HuH-7 (cell line): ENCODE results near the gene BEGAIN.
A peak's percentile ranks its signal among the peaks of the same experiment; 100 is the strongest.

Source experiments
- DNase-seq: peaks from one replicate; pipeline ENCODE4 v3.0.0; 2011; ENCODE audit warnings: low spot score

BEGAIN gene

DNA sequence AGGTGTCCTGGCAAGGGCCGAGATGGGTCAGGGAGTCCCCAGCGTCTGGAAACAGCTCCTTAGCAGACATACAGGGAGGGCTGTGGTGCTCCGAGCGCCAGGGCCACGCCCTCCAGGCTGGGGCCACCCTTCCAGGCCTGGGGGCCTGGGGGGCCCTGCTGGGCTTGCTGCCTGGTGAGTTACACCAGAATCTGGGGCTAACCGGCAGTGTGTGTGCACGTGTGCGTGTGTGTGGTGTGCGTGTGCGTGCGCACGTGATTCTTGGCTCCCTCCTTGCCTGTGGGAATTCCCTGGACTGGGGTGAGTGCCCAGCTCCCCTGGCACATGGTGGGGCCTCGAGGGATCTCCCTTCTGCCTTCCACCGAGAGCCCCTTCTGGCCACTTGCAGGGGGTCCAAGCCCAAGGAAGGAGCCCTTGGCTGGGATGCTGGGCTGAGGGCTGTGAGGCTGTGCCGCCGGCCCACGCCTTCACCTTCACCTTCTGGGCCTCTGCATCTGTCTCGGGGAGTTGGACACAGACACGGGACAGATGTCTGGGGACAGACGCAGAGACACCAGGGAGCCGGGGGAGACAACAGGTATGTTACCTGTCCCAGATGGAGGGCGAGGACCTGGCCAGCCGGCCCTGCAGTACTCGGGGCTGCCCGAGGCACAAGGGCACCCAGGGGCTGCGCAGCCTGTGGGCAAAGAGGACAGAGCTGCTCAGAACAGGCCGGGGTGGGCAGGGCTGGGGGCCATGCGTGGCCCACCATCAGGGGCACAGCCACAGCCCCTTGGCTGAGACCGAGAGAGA is 37.2 kb downstream of the BEGAIN start:
- DNase-seq = no peak

DNA sequence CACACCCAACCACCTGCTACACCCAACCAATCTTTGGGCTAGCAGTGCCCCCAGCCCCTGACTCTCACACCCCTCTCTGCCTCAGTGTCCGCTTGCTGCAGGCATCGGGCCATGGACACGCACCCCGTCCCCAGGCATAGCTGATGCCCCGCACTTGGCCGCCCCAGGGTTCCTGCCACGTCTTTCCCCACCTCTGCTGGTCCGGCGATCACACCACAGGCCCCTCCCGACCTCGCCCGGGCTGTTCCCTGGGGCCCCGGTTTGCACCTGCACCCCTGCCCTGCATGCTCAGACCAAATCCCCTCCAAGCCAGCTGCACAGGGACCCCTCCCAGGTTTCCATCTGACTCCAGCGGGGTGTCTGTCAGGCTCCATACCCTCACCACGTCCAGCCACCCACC is 38.3 kb downstream of the BEGAIN start:
- DNase-seq = no peak

DNA sequence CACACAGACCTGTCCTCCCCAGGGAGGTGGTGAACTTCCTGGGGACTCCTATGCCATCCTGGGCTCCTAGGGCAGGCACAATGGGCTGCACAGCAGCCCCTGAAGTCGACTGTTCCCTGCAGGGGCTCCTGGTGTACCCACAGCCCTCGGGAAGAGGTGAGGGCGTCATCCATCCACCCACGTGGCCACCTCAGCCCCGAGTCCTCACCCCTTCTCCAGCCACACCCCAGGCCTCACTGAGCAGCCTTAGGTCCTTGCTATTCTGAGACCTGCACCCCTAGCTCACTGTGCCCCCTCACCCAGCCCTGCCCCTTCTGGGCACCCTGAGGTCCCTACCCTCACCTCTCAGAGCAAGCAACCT is 38.9 kb downstream of the BEGAIN start:
- DNase-seq = no peak

DNA sequence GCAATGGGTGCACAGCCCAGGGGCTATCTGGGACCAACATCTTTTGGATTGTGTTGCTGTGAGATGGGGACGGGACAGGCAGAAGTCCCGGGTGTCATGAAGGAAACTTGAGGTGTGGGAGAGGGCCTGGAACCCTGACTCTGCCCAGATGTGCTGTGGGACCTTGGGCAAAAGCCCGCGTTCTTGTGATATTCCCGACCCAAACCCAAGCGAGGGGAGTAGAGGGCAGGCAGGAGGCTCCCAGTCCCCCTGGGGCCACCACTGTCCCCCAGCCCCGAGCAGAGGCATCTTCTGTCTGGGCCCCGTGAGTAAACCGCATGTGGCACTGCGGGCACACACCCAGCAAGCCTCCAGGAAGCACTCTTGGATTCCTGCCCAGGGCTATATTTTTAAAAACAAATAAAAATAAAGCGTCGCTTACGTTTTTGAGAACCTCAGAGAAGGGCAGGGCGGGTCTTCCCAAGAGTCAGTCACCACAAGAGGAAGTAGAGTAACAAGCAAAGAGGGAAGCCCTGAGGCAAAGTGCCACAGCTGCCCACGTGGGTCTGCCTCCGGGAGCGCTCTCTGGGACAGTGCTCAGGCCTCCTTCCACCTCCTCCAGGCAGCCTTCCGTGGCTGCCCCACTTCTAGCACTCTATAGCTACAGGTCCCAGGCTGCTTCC is 39.5 kb downstream of the BEGAIN start:
- no peak for DNase-seq

DNA sequence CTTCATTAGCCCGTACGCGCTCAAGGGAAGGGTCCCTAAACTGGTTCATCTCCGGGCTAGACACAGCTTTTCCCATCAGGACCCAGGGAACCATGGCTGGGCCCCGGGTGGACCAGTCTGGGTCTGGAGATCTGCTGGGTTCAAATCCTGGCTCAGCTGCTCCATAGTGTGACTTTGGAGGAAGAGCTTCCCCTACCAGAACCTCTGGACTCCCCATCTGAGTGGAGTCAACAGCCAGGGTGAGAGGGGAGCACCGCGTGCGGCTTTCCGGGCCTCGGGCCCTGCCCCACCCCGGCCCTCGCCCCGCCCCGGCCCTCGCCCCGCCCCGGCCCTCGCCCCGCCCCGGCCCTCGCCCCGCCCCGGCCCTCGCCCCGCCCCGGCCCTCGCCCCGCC is 41.2 kb downstream of the BEGAIN start:
- no peak for DNase-seq

DNA sequence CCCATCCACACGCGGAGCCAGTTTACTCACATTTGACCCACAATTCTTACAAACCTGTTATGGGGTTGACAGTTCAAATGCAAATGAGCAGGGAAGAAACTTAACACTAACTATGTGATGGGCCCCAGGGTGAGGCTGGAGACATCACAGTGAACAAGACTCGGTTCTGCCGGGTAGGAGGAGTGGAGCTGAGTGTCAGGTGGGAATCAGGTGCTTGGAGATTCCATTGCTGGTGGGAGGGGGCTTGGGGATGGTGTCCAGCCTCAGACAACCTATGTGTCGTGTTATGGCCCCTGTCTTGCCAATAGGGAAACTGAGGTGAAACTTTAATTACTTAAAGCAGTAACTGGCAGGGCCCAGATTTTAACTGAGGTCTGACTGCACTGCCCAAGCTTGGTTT is 41.9 kb downstream of the BEGAIN start:
- DNase-seq = no peak

DNA sequence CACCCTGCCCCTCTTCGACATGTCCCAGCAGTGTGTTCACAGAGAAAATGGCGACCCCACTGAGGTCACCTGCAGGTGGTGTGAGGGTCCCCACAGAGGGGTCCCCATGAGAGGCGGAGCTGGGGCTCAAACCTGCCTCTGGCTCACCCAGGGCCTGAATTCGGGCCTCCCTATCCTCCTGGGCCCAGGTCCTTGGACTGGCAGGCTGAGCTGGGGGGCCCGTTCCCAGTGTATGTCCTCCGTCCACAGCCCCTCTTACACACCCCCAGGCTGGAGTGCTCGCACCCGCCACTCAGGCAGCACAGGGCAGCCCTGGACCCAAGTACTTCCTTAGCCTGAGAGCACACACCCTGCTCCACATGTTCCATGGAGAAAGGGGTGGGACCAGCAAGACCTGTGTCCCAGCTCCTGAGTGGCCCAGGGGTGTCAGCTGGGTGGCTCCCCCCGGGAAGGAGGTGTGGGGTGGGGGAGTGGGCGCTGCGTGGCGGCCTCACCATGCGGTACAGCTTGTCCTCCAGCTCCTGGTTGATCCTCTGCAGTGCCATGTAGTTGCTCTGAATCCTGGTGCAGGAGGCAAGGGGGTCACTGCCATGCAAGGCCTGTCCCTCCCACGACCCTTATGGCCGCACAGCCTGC is 42.6 kb downstream of the BEGAIN start:
- DNase-seq = no peak

DNA sequence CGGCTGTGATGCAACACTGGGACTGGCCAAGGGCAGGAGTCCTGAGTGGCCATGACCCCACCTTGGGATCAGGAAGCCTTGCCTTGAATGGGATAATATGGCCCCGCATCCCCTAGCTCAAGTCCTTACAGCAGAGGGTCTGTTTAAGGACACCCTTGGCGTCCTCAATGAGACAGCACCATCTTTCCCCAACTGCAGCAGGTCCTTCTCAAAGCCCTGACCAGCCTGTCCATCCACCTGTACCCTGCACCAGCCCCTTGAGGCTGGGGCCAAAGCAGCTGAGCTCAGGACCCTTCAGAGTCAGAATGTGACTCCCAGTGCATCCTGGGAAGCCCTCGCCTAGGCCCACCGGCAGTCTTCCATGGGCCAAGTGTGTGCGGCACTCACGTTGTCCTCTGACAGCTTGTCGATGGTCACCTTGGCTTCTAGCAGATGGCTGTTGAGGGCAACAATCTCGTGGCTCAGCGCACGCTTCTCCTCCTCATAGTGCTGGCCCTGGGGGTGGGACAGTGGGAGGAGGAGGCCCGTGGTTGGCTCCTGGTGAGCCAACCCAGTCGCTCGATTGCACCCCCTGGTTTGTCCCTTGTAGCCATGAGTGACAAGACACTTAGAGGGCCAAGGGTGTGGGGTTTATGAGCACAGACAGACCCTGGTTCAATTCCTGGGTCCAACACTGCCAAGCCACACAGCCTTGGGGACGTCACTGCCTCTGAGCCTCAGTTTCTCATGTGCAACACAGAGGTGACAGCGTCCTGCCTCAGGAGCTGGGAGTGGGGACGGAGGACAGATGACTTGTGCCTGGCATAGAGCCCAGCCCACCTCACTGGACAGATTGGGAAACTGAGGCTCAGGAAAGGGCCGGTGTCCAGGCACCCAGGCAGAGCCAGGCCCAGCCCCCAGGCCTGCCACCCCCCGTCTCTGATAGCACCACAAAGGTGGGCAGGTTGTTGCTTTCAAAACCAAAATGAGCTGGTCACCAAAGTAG is 43.5 kb downstream of the BEGAIN start:
- DNase-seq = no peak

DNA sequence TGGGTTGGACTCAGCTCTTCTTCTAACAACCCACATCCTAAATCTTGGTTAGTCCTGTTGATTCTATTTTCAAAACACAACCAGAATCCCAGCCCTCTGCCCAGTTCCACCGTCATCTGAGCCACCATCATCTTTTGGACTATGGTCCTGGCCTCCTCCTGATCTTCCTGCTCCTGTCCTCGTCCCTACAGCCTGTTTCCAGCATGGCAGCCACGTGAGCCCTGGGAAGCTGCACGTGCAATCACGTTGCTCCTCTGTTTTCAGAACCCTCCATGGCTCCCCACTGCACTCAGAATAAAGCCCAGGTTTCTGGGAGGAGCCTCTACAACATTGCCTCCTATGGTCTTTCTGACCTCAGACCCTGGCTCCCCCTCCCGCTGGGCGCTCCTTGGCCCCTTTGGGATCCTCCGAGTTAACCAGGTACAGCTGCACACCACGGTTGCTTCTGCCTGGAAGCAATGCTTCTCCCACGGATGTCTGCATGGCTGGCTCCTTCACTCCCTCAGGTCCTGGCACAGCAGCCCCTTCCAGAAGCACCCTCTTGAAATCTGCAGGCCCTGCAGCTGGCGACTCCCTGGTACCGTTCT is 44.5 kb downstream of the BEGAIN start:
- no peak for DNase-seq

DNA sequence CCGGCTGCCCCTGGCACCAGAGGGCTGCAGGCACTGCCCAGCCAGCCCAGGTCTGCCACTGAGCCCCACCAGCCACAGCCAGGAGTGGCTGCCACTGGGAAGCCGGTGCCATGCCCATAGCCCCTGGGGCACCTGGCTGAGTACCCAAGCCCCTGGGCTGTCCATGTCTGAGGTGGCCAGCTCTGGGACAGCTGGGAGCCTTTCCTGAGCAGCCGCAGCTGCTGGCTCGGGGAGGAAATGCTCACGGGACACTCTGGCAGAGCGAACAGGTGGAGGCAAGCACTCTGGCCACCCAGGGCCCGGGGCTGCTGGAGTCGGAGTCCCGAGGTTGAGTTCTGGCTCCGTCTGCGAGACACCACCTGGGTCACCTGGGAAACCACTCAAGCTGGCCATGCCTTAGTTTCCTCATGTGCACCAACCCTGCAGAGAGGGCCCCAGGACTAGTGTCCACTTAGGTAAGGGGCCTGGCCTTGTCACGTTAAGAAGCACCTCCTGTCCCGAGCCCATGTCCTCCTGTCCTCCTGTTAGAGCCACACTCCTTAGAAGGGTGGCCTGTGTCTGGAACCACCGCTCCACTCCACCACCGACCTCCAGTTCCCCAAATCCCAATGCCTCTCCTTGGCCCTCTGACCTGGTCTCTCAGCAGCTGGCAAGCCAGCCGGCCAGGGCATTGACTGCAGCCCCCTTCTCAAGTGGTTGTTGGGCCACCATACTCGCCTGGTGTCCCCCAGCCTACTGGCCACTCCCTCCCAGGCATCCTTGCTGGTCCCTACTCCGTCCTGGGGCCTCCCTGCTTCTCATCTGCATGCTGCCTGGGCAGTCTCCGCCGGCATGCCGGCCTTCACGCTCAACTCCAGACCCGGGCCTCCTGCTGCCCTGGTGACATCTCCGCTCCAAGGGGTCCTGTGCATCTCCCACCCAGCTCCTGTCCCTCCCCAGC is 45.3 kb downstream of the BEGAIN start:
- DNase-seq = no peak

DNA sequence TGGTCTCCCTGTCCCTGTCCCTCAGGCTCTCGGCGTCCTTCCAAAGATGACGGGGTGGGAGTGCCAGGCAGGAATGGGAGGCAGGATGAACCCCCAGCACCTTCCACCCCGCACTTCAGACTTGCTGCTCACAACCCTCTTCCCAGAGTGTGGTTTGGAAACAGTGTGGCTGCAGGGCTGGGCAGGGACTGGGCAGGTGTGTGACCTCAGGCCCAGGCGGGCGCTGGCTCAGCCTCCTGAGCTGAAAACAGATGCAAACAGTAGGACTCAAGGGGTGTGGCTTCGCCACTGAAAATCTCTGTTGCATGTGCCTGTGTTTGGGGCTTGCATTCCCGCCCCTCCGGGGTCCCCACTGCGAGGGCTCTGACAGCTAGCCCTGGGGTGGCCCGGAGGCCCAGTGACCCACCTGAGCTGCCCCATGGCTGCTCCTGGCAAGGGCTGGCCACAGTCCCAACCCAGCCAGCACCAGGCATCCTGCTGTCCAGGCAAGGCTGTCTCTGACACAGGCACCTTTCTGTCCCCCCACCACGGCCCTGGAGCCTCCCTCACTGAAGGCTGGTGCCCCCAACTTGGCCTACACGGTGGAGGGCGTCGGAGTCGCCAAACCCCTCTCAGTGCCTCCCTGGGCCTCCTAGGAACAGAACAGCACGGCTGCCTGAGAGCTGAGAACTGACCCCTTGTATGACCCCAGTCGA is 46.1 kb downstream of the BEGAIN start:
- no peak for DNase-seq

DNA sequence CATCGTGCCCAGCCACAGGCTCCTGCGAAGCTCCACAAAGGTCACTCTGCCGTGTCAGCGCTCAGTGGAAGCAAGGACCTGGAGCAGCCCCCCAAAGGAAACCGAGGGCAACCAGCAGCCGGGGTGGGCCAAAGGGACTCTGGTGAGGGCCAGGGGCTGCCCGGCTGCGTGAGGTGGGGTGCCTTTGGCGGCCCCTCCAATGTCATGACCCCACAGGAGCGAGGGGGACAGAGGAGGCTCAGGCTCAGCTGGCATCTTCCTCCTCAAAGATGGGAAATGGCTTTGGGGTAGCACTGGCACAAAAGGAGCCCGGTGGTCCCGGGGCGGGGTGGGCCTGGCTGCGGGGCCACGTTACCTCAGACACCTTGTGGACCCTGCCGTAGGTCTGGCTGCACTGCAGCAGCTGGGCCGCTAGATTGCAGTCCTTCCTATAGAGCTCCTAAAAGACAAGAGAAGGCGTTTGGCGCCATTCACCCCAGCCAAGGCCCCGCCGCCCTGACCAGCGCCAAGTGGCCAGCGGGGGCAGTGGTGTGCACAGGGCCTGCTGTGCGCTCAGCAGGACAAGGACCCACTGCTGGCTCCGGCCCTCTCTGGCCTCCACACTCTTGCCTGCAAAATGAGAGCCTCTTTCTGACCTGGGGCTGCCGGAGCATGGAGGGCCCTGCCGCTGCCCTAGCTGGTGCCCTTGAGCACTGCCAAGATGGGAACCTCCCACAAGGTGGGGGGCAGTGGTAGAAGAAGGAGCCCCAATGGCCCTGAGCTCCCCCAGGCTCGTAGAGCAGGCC is 46.9 kb downstream of the BEGAIN start:
- peak; percentile 56 for DNase-seq

DNA sequence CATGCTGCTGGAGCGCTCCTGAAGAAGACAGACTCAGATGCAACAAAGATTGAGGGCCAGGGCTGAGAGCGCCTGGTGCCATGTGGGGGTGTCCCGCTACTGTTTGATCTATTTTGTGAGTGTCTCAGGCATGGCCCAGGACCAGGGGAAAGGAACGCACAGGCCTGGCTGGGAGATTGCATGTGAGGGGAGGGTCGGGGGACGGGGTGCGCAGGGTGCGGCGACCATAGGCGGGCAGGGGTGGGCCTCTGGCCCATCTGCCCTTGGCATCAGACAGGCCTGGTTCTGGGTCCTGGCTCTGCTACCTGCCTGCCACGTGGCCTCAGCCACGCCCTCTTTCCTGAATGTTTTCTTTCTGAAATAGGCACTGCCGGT is 47.5 kb downstream of the BEGAIN start:
- DNase-seq = no peak

DNA sequence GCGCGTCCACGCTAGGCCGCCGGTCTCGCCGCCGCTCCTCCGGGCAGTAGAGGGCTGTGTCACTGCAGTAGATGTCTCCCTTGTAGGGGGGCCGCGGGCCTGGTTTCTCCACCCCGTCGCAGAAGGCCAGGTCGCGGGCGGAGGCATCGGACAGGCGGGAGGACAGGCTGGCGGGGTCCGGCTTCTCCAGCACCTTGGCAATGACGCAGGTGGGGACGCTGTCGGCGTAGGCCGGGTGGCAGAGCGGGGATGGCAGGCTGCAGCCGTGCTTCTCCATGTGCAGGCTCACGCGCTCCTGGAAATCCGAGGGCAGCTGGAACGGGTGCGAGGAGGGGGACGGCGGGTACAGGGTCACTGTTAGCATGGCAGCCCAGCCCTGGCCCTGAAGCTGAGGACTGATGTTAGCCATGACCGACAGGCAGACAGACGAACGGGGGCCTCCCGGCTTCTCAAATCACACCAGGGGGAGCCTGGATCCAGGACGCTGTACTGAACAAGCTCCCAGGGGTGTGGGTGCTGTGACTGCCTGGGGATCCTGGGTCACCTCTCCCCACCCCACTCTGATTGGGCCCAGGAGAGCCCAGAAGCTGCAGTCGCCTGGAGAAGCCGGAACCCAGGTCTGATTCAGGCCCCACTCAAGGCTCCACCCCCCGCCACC is 48.1 kb downstream of the BEGAIN start:
- no peak for DNase-seq

DNA sequence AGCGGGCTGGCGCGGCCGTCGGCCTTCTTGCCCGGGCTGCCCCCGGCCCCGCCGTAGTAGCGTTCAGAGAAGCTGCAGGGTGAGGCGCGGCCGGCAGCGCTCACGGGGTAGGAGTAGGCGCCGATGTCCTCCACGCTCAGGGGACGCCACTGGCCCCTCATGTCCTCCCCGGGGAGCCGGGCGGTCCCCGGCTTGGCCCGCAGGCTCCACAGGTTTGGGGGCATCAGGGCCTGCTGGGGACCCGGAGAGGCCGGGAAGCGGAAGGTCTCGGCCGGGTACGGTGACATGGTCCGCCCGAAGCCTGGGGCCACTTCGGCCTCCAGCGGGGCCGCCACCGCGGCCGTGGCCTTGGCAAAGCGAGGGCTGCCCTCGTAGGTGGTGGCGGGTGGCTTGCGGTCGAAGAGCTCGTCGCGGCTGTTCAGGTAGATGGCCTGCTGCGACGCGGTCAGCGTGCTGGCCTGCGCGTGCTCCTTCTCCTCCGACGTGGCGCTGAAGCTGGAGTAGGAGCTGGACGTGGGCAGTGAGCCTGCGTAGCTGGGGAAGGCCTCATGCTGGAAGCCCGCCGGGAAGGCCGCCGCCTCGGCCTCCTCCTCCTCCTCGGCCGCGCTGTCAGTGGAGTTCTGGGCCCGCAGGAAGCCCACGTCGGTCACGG is 48.7 kb downstream of the BEGAIN start:
- DNase-seq = no peak

DNA sequence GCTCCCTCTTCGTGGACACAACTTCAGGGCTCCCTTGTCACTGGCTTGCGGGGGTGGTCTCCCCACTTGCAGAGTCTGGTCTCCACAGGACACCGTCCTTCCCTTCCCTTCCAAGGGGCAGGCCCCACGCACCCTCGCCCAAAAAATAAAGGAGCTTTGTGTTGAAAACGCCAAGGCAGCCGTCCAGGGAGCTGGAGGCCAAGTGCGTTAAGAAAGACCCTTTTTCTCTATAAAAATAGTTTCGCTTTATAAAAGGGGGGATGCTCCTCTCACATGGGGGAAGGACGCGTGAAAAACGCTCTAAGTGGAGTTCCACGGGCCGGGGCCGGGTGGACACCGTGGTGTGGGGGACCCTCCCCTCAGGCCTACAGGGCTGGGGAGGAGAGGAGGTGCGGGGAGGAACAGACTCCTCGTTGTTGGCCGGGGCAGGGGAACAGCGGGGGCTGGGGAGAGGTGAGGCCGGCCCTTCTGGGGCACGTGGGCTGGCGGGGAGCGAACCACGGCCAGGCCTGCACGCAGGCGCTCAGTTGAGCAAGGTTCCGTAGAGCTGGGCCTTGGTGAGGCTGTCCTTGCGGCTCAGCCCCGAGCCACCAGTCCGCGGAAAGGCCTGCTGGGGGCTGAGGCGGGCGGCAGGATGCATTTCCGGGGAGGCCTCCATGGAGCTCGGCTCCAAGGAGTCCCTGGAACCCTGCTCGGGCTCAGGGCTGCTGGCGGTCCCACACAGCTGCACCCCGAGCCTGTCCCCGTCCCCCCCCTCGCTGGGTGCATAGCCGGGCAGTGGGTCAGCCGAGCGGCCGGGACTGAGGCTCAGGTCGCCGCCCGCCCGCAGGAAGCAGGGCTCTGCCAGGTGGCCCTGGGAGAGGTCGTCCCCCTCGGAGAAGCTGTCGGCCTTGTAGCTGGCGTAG is 49.5 kb downstream of the BEGAIN start:
- no peak for DNase-seq
